Activated naive CD8-positive, alpha-beta T cell treated with anti-CD3 and anti-CD28 coated beads, Interleukin-2, amount 50 U/mL, for 24 hours (primary cell): ENCODE measurements around the gene EHMT1.

Experiments
- ATAC-seq: fragments of 150-1000 bp; cut with Tn5 transposase; one replicate; pipeline ENCODE4 v1.10.0; 2021
- DNase-seq: peaks from one replicate; pipeline ENCODE4 v3.0.0; 2021
- H3K27ac Mint-ChIP-seq: one replicate; pipeline ENCODE4 v1.8.0; 2021; ENCODE audit warnings: mild to moderate bottlenecking, mixed read lengths
- H3K27me3 Mint-ChIP-seq: one replicate; pipeline ENCODE4 v1.8.0; 2021; ENCODE audit warnings: mixed read lengths
- H3K36me3 Mint-ChIP-seq: one replicate; pipeline ENCODE4 v1.8.0; 2021; ENCODE audit warnings: low read depth, mixed read lengths
- H3K4me1 Mint-ChIP-seq: one replicate; pipeline ENCODE4 v1.8.0; 2021; ENCODE audit warnings: mixed read lengths
- H3K4me3 Mint-ChIP-seq: one replicate; pipeline ENCODE4 v1.8.0; 2021; ENCODE audit warnings: mild to moderate bottlenecking, moderate library complexity, mixed read lengths
- H3K9me3 Mint-ChIP-seq: one replicate; pipeline ENCODE4 v1.8.0; 2021; ENCODE audit warnings: mixed read lengths

EHMT1 gene

DNA sequence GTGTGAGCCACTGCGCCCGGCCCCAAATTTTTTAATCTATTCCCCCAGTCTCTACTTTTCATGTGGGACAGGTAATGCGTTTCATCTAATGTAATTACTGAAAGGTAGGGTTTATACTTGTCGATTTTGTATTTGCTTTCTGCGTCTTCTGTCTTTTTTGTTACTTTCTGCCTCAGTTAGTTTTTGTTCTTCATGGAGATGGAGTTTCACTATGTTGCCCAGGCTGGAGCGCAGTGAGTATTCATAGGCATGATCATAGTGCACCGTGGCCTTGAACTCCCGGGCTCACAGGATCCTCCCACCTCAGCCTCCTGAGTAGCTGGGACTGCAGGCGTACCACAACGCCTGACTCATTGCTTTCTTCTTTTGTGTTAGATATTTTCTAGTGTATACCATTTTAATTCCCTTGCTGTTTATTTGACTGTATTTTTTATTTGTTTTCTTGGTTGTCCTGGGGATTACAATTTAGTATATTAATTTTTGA is 23.4 kb downstream of the EHMT1 start:
- no peaks in the 10 kb centered on the region for H3K9me3 Mint-ChIP-seq
- DNase-seq = no peak
- no peak overlapping the region for H3K4me3 Mint-ChIP-seq
- no peak for ATAC-seq
- H3K36me3 Mint-ChIP-seq = peaks cover 28% of the 10 kb centered on the region
- peaks cover 51% of the 10 kb centered on the region for H3K4me1 Mint-ChIP-seq
- no peaks in the 10 kb centered on the region for H3K27me3 Mint-ChIP-seq
- H3K27ac Mint-ChIP-seq = no peak overlapping the region

DNA sequence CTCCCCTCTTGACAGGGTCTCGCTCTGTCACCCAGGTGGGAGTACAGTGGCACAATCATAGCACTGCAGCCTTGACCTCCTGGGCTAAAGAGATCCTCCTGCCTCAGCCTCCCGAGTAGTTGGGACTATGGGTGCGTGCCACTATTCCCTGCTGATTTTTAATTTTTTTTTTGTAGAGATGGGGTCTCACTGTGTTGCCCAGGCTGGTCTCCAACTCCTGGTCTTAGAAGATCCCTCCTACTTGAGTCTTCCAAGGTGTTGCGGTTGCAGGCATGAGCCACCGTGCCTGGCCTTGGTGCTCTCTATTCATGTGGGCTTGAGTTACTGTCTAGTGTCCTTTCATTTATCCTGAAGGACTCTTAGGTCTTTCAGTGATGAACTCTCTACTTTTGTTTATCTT is 24.1 kb downstream of the EHMT1 start:
- H3K4me1 Mint-ChIP-seq = peaks cover 55% of the 10 kb centered on the region
- ATAC-seq (no peak), DNase-seq (no peak)
- H3K27me3 Mint-ChIP-seq = no peaks in the 10 kb centered on the region
- no peak overlapping the region for H3K27ac Mint-ChIP-seq
- H3K9me3 Mint-ChIP-seq = no peaks in the 10 kb centered on the region
- peaks cover 30% of the 10 kb centered on the region for H3K36me3 Mint-ChIP-seq
- no peak overlapping the region for H3K4me3 Mint-ChIP-seq

DNA sequence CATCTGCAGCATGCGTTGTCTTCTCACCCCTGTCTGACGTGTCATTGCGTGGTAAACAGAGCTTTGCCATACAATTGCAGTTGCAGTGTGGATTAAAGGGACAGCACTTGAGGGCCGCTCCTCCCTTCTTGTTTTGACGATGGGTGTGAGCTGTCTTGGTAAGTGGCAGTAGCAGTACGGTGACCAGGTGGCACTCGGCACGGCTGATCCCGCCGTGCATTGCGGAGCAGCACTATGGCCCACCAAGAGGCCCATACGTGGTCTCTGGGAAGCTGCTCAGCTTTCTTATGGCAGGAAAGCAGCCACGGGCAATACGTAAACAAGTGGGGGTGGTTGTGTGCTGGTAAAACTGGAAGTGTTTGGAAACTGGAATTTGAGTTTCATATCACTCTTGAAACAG is 25.1 kb downstream of the EHMT1 start:
- no peak overlapping the region for H3K4me3 Mint-ChIP-seq
- no peaks in the 10 kb centered on the region for H3K27me3 Mint-ChIP-seq
- H3K9me3 Mint-ChIP-seq = no peaks in the 10 kb centered on the region
- H3K4me1 Mint-ChIP-seq = peaks cover 53% of the 10 kb centered on the region
- H3K27ac Mint-ChIP-seq = no peak overlapping the region
- DNase-seq (no peak), ATAC-seq (no peak)
- H3K36me3 Mint-ChIP-seq = peaks cover 33% of the 10 kb centered on the region

DNA sequence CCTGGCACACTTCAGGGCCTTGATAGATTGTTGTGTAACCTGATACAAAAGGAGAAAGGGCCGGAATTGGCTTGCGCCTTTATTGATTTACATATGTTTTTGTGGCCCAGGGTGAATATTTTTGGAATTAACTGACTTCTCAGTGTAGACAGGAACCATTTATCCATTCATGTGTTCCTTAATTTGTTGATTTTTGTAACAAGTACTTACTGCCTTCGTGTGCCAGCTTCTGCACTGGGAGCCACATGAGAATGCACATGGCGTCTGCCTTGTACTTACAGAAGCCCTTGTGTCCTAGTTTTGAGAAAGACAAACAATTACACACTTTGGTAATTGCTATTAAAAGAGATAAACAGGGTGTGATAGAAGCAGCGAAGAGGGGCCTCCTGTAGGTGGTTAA is 26.4 kb downstream of the EHMT1 start:
- H3K27me3 Mint-ChIP-seq = no peaks in the 10 kb centered on the region
- no peak for ATAC-seq
- DNase-seq = no peak
- peaks cover 55% of the 10 kb centered on the region for H3K4me1 Mint-ChIP-seq
- no peaks in the 10 kb centered on the region for H3K9me3 Mint-ChIP-seq
- H3K27ac Mint-ChIP-seq = no peak overlapping the region
- peaks cover 38% of the 10 kb centered on the region for H3K36me3 Mint-ChIP-seq
- H3K4me3 Mint-ChIP-seq = no peak overlapping the region

DNA sequence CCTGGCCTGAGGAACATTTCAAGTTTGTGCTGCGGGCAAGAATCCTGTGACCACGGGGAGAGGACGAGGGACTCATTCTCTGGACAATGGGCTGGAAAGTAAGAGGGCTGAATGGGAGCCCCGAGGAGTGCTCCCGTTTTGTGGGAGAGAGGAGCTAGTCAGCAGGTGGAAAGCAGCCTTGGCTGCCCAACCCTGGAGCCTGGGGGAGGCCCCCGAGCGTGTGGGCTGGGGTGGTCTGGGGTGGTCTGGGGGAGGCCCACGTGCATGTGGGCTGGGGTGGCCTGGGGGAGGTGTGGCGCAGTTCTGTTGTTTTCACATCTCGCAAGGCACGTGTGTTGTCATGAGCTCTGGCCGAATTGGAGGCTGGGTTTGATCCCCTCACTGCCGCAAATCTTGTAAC is 27.5 kb downstream of the EHMT1 start:
- Mint-ChIP-seq H3K9me3 (no peaks in the 10 kb centered on the region), H3K27ac (no peak overlapping the region), H3K36me3 (peaks cover 38% of the 10 kb centered on the region), H3K27me3 (no peaks in the 10 kb centered on the region), H3K4me1 (peaks cover 54% of the 10 kb centered on the region), H3K4me3 (no peak overlapping the region)
- ATAC-seq (no peak), DNase-seq (no peak)

DNA sequence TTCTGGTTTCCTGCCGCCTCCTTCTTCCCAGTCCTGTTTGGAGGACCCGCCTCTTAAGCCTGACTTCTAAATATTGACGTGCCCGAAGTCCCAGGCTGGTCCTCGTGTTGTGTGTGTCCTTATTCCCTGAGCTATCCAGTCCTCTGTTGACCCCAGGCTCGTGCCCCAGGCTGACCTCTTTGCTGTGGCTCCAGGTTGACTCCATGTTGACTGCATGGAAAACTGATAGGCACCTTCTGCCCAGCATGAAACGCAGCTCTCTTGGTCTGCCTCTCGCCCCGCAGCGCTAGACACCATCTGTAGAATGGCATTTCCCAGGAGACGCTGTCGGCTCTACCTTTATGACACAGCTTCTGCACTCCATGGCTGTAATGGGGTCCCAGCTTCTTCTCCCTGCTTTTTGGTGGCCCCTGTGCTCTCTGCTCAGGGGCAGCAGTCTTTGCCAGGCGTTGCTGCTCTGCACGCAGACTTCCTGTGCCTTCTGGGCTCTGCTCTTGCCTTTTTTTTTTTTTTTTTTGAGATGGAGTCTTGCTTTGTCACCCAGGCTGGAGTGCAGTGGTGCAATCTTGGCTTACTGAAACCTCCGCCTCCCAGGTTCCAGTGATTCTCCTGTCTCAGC is 28.4 kb downstream of the EHMT1 start:
- Mint-ChIP-seq H3K36me3 (peaks cover 42% of the 10 kb centered on the region), H3K9me3 (no peaks in the 10 kb centered on the region), H3K4me1 (peaks cover 49% of the 10 kb centered on the region), H3K4me3 (no peak overlapping the region), H3K27ac (no peak overlapping the region), H3K27me3 (no peaks in the 10 kb centered on the region)
- ATAC-seq (no peak), DNase-seq (no peak)

DNA sequence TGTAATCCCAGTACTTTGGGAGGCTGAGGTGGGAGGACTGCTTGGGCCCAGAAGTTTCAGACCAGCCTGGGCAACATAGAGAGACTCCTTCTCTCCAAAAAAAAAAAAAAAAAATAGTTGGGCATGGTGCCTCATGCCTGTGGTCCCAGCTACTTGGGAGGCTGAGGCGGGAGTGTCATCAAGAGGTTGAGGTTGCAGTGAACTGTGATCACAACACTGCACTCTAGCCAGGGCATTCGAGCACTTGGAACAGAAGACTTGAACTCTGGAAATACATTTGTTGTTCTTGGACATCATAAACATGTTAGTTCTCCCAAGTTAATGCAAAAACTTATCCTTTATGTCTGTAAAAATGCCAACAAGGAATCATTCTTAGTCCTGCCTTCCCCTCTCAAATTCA is 29.6 kb downstream of the EHMT1 start:
- no peak for ATAC-seq
- Mint-ChIP-seq H3K27ac (no peak overlapping the region), H3K36me3 (peaks cover 38% of the 10 kb centered on the region), H3K27me3 (no peaks in the 10 kb centered on the region), H3K4me3 (no peak overlapping the region), H3K4me1 (peaks cover 48% of the 10 kb centered on the region), H3K9me3 (no peaks in the 10 kb centered on the region)
- no peak for DNase-seq

DNA sequence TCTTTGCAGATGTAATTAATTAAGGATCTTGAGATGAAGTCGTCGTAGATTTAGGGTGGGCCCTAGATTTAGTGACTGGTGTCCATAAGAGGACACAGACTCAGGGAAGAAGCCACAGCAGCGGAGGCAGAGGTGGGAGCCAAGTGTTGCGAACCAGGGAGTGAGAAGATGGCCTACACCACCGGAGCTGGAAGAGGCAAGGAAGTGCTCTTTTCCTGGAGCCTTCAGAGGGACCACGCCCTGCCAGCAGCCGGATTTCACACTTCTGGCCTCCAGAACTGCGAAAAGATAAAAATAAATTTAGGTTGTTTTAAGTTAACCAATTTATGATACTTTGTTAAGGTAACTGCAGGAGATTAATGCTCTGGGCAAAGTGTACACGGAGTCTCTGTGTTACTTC is 30.7 kb downstream of the EHMT1 start:
- H3K9me3 Mint-ChIP-seq = no peaks in the 10 kb centered on the region
- H3K36me3 Mint-ChIP-seq = peaks cover 32% of the 10 kb centered on the region
- no peak overlapping the region for H3K4me3 Mint-ChIP-seq
- H3K27ac Mint-ChIP-seq = no peak overlapping the region
- H3K4me1 Mint-ChIP-seq = peaks cover 42% of the 10 kb centered on the region
- no peaks in the 10 kb centered on the region for H3K27me3 Mint-ChIP-seq
- ATAC-seq (no peak), DNase-seq (no peak)

DNA sequence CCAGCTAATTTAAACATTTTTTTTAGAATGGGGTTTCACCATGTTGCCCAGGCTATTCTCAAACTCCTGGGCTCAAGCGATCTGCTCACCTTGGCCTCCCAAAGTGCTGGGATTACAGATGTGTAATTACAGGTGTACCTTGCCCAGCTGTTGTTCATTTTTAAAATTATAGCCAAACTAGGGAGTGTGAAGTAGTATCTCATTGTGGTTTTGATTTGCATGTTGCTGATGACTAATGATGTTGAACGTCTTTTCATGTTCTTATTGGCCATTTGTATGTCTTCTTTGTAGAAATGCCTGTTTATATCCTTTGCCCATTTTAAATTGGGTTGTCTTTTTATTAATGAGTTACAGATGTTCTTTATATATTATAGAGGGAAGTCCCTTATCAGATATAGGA is 31.5 kb downstream of the EHMT1 start:
- no peak for ATAC-seq
- Mint-ChIP-seq H3K9me3 (no peaks in the 10 kb centered on the region), H3K27ac (no peak overlapping the region), H3K36me3 (peaks cover 33% of the 10 kb centered on the region), H3K4me3 (no peak overlapping the region), H3K27me3 (no peaks in the 10 kb centered on the region), H3K4me1 (peaks cover 42% of the 10 kb centered on the region)
- DNase-seq = no peak

DNA sequence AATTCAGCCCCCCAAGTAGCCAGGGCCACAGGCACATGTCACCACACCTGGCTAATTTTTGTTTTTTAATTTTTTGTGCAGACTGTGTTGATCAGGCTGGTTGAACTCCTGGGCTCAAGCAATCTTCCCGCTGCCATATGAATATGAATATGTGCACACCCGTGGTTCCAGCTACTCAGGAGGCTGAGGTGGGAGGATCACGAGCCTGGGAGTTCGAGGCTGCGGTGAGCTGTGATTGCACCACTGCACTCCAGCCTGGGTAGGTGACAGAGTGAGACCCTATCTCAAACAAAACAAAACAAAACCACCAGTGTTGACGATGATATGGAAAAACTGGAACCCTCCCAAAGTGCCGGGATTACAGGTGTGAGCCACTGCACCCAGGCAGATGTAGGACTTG is 32.0 kb downstream of the EHMT1 start:
- Mint-ChIP-seq H3K27me3 (no peaks in the 10 kb centered on the region), H3K36me3 (peaks cover 38% of the 10 kb centered on the region), H3K4me1 (peaks cover 42% of the 10 kb centered on the region), H3K9me3 (no peaks in the 10 kb centered on the region), H3K4me3 (no peak overlapping the region), H3K27ac (no peak overlapping the region)
- DNase-seq = no peak
- no peak for ATAC-seq

DNA sequence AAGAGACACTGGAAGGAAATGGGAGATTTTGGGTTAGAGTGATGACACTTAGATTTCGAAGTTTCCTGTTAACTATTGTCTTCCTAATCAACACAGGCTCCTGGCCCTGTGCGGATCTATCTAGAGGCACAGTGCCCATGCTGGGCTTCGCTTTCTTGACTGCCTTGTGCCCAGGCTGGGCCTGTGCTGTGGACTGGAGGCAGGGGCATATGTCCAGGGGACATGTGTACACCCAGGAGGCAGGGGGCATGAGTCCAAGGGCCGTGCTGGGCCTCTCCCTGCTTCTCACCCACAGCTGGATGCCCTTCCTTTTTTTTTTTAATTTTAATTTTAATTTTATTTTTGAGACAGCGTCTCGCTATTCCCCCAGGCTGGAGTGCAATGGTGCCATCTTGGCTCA is 37.6 kb downstream of the EHMT1 start:
- no peak overlapping the region for H3K4me3 Mint-ChIP-seq
- no peaks in the 10 kb centered on the region for H3K9me3 Mint-ChIP-seq
- no peak overlapping the region for H3K27ac Mint-ChIP-seq
- ATAC-seq (no peak), DNase-seq (no peak)
- H3K4me1 Mint-ChIP-seq = peaks cover 26% of the 10 kb centered on the region
- no peaks in the 10 kb centered on the region for H3K27me3 Mint-ChIP-seq
- H3K36me3 Mint-ChIP-seq = peaks cover 17% of the 10 kb centered on the region

DNA sequence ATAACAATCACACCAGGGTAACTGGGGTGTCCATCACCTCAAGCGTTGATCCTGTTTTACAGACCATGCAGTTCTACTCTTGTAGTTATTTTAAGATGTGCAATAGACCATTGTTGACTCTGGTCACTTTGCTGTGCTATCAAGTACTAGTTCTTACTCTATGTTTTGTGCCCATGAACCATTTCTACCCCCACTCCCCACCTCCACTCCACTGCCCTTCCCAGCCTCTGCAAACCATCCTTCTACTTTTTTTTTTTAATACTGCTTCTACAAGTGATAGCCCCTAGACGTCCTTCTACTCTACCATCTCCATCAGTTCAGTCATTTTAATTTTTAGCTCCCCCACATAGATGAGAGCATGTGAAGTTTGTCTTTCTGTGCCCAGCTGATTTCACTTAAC is 38.8 kb downstream of the EHMT1 start:
- no peak for ATAC-seq
- no peak overlapping the region for H3K4me3 Mint-ChIP-seq
- no peak for DNase-seq
- no peaks in the 10 kb centered on the region for H3K27me3 Mint-ChIP-seq
- H3K4me1 Mint-ChIP-seq = peaks cover 26% of the 10 kb centered on the region
- no peak overlapping the region for H3K27ac Mint-ChIP-seq
- no peaks in the 10 kb centered on the region for H3K9me3 Mint-ChIP-seq
- H3K36me3 Mint-ChIP-seq = peaks cover 12% of the 10 kb centered on the region

DNA sequence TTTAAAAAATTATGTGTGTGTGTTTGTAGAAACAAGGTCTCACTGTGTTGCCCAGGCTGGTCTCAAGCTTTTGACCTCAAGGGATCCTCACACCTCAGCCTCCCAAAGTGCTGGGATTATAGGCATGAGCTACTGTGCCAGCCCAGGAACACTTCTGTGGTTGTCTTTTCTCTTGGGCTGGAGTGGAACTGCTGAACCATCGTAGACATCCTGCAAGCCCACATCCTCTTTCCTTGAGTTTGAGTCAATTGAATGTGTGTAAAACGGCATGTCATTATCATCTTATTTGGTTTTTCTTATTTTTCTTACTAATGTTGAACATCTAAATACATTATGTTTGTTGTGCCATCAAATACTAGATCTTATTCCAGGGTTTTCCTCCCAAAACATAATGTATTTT is 40.0 kb downstream of the EHMT1 start:
- H3K27ac Mint-ChIP-seq = no peak overlapping the region
- H3K27me3 Mint-ChIP-seq = no peaks in the 10 kb centered on the region
- H3K4me1 Mint-ChIP-seq = peaks cover 28% of the 10 kb centered on the region
- H3K4me3 Mint-ChIP-seq = no peak overlapping the region
- H3K9me3 Mint-ChIP-seq = no peaks in the 10 kb centered on the region
- ATAC-seq (no peak), DNase-seq (no peak)
- peaks cover 15% of the 10 kb centered on the region for H3K36me3 Mint-ChIP-seq

DNA sequence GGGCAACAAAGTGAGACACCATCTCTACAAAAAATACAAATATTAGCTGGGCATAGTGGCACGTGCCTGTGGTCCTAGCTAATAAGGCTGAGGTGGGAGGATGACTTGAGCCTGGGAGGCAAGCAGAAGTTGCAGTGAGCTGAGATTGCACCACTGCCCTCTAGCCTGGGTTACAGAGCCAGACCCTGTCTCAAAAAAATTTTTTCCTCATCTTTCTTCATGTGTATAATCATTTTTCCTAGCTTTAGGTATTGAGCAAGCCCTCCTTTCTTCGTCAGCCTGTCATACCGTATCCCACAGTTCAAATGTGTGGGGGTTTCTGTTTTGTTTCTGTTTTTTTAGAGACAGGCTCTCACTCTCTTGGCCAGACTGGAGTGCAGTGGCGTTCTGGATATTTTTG is 41.3 kb downstream of the EHMT1 start:
- H3K9me3 Mint-ChIP-seq = no peaks in the 10 kb centered on the region
- DNase-seq (no peak), ATAC-seq (no peak)
- peaks cover 15% of the 10 kb centered on the region for H3K36me3 Mint-ChIP-seq
- H3K4me1 Mint-ChIP-seq = peaks cover 32% of the 10 kb centered on the region
- no peak overlapping the region for H3K27ac Mint-ChIP-seq
- no peaks in the 10 kb centered on the region for H3K27me3 Mint-ChIP-seq
- H3K4me3 Mint-ChIP-seq = no peak overlapping the region

DNA sequence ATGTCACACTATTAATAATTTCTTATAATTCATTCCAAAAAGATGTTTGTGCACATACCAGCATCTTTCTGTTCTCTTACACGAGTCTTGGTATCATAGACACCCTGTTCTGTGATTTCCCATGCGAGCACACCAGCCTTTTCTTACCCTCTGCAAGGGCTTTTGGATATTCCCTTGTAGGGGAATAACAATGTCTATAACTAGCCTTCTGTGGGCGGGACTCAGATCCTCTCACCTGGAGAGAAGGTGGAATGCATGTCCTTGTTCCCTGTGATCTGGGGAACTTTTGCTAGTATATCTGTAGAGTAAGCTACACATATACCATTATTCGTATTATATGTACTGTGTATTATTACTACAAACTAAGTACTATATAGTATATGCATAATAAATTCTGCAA is 44.8 kb downstream of the EHMT1 start:
- H3K27ac Mint-ChIP-seq = no peak overlapping the region
- peaks cover 10% of the 10 kb centered on the region for H3K36me3 Mint-ChIP-seq
- ATAC-seq (no peak), DNase-seq (no peak)
- peaks cover 44% of the 10 kb centered on the region for H3K4me1 Mint-ChIP-seq
- H3K9me3 Mint-ChIP-seq = no peaks in the 10 kb centered on the region
- H3K4me3 Mint-ChIP-seq = no peak overlapping the region
- no peaks in the 10 kb centered on the region for H3K27me3 Mint-ChIP-seq

DNA sequence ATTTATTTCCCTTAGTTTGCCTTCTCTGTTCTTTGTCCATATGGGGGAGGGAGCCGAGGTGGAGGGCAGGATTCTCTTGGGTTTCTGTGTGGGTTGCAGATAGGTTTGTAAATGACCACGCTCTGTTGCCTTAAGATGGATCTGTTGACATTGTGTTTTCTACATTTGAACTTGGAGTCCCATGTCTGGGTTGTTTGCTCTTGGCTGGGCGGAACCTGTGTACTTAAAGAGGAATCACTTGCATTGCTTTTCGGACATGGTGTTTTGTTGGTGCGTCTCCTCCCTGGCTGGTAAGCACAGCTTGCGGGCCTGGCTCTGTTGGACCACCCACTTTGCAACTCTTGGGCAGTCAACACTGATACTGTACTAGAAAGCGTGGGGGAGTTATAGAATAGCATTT is 45.9 kb downstream of the EHMT1 start:
- no peak for DNase-seq
- H3K9me3 Mint-ChIP-seq = no peaks in the 10 kb centered on the region
- H3K36me3 Mint-ChIP-seq = peaks cover 21% of the 10 kb centered on the region
- no peak overlapping the region for H3K27ac Mint-ChIP-seq
- H3K4me3 Mint-ChIP-seq = no peak overlapping the region
- no peak for ATAC-seq
- no peaks in the 10 kb centered on the region for H3K27me3 Mint-ChIP-seq
- peaks cover 45% of the 10 kb centered on the region for H3K4me1 Mint-ChIP-seq
